HG03378 (cell line): ENCODE measurements around the gene CFAP58.

ENCODE experiments used
- ATAC-seq: cut with Tn5 transposase; IDR thresholded peaks from one replicate; pipeline ENCODE4 v1.9.1; 2021; ENCODE audit warnings: mild to moderate bottlenecking, moderate library complexity; ENCODE audit not compliant: unreplicated experiment

Gene CFAP58

DNA sequence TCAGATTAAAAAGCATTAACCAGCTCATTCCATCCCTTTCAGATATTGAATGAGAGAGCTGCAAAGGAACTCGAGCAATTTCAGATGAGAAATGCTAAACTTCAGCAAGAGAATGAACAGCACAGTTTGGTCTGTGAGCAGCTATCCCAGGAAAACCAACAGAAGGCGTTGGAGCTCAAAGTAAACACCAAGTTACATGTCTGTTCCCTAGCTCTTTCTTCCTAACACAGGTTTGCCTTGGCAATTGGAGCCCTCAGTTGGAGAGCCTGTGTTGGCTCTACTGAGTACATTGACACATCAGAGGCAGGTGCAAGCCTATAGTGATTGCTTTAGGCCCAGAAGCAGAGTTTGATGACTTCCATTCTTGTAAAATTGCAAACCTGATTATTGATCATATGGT is 14.7 kb downstream of the CFAP58 start:
- no peak for ATAC-seq

DNA sequence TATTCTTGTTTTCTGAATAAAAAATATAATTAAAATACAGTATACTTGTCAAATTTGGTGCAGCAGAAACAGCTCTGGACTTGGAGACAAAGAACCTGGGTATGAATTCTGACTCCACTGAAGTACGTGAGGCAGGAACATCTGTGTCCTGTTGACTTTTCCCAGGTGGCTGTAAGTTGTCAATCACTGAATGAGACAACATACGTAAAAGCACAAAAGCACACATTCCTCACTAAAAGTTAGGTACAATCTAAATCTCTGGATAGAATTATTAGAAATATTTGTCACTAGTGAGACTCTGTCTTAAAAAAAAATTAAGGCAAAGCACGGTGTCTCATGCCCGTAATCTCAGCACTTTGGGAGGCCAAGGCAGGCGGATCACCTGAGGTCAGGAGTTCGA is 18.1 kb downstream of the CFAP58 start:
- no peak for ATAC-seq

DNA sequence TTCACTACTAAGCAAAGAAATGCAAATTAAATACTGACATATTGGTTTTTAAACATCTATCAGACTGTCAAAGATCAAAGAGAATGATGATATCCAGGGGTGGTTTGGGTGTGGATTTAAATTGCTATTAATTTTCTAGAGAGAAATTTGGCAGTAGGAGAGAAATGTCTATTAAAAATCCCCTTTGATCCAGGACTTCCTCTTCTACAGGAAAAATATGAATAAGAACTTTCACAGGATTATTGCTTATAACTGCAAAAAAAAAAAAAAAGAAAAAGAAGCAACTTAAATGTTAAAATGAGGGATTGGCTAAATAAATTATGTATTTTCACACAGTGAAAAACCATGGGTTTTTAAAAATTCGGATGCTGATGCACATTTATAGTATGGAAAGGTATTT is 21.0 kb downstream of the CFAP58 start:
- no peak for ATAC-seq

DNA sequence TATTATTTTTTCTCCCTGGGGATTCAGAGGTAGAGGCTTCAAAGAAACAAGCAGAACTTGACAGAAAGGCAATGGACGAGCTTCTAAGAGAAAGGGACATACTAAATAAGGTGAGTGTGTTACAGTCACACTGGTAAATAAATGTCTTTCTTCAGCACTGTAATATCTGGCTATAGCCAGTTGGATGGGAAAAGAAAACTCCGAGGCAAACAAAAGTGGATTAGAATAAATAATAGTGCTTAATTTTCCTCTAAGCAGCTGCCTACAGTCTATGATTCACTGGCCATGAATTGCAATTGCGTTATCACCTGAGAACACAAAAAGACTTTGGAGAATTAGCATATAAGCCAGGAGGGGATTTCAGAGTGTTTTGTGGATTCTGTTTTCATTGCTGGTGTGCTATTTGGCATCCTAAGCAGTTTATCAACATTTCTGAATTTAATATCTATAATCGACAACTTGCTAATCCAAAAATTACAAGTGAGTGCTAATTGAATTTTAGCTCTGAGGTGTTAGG is 23.2 kb downstream of the CFAP58 start:
- no peak for ATAC-seq

DNA sequence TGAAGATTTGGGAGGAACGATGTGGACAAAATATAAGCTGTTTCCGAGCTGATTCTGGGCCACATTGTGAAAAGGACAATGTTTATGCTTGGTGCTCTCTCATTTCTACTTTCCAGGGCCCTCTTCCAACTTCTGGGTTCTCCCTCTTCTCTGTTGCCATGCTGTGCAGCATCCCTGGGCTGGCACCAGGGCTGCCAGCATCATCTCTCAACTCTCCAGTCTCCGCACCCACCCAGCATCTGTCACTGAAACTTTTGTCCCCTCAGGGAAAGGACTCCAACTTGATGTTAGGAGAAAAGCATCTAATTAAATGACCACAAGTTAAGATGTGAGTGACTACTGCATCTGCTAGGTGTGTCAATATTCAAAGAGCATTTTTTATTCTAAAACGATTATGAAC is 26.7 kb downstream of the CFAP58 start:
- no peak for ATAC-seq

DNA sequence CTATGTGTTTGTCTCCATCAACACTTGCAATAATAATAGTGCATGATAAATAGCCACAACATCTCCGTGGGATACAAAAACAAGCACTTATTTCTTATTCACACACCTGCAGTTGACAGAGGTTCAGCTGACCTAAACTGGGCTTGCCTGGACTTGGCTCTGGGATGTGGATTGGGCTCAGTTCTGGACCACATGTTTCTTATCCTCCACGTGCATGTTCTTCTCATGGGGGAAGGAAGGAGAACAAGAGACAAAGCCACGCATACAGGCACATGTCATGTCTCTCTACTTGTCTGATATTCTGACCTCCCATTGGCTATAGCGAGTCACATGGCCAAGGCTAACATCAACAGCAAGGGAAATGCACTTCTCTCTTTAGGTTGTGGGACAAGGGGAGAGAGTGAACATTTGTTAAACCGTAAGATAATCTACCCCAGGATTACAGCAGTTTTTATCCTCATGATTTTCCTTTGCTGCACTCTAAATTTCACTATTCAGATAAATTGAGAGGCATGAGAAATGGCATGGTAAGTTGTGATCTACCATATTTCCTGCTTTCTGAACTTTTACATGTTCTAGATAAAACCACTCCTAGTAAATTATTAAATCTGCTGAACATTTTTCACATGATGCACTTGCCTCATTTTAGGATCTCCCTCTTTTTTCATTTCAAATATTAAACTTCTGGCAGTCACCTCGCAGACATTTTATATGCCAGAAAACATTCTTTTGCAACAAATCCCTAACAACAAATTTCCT is 33.7 kb downstream of the CFAP58 start:
- peak; percentile 87 for ATAC-seq

DNA sequence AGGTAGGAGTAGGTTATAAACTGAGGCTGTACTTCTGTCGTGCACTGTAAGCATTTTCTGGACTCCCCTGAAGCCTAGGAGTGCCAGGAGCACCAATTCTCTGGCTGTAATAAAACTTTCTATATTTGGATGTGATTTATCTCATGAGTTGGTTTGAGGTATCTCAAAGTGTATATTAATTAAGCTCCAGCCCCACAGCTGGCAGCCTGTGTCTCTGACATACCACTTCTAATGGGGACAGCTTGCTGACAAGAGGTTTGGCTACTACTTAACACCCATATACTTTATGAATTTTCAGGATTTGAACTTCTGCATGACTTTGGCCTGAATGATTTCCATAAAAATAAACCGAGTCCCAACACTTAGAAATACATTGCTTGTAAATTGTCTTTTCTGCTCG is 35.2 kb downstream of the CFAP58 start:
- no peak for ATAC-seq

DNA sequence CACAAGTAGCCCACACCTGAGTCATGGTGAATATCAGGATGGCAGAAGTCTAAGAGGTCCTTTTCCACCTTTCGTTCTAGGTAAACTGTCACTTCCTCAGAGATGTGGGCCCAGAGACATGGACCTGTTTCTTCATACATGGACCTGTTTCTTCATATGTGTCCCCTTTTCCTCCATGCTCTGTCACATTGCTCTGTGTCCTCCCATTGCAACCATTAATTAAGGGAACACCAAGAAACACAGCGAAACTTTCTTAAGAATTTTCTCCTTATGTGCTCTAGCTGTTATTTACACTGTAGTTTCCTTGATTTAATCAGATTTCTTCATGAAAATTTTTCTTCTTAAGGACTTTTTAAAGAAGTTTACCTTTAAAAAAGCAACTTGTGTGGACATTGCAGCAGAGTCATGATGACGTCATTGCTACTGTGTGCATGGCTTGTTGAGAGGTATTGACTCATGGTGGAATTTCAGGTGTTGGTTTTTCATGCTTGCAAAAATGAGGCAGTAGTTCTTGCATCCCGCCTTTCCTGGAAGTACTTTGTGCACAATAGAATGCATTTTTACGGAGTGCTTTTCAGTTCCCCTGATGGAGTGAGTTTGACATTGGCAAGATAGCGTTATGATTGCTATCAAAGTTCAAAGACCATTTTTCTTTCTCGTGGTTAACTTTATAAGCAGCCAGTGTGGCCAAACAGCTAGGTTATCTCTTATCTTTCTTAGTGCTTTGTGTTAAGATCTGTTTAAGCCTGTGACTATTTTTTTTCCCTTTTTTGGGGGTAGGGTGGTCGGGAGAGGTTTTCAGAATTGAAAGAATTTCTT is 37.7 kb downstream of the CFAP58 start:
- no peak for ATAC-seq

DNA sequence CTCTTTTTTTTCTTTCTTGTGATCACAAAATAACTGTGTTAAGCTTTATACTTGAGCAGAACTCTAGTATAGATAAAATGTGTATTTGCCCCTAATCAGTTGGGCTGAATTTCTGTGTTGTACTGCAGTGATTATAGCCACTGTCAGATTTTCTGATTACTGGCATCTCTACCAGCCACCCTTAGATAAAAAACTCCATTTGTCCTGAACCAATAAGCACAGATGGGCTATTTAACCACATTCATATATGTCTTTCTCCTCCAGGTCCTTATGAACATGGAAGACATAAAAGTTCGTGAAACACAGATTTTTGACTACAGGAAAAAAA is 38.3 kb downstream of the CFAP58 start:
- ATAC-seq: no peak

DNA sequence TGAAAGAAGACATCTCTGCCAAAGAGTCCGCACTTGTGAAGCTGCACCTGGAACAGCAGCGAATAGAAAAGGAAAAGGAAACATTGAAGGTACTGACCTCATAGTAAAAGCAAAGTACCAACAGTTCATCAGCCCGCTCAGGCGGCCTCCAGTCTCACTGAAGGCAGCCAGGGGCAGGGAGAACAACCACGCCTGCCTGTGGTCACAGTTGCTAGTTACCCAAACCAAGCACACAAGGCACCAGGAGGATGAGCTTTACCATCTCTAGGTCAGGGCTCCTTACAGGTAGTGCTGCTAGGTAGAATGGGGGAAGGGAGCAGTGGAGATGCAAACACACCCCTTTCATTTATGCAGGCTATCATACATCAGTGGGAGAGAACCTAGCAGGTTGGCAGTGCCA is 39.8 kb downstream of the CFAP58 start:
- ATAC-seq: no peak

DNA sequence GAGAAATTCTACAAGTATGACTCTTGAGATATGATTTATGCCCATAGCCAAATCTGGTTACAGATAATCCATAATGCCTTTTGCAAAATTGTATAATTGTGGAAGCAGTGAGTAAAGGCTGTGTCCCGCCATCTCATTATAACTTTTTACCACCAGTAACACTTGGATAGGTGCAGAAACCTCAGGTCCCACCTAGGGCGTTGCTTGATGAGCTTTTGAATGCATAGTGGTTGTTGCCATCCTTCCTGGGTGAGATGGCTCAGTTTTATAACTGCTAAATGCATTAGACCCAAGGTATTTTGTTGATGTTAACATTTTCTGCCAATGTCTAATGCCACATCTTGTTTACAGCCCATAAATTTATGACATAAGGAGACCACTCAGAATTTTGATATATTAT is 42.9 kb downstream of the CFAP58 start:
- ATAC-seq: no peak

DNA sequence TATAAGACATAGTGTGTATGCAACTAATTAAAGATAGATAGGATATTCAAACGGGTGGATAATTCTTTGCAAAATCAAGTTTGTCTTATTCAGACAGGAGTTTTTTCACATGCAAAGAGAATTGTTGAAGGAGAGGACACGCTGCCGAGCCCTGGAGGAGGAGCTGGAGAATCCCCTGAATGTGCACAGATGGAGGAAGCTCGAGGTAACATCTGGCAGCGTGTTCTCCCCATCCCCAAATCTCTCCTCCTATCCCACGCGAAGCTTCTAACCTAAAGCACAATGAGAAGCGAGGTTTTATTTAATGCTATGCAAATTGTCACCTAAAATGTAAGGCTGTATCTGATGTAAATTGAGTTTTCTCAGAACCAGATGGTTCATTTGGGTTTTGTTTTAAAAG is 50.0 kb downstream of the CFAP58 start:
- no peak for ATAC-seq

DNA sequence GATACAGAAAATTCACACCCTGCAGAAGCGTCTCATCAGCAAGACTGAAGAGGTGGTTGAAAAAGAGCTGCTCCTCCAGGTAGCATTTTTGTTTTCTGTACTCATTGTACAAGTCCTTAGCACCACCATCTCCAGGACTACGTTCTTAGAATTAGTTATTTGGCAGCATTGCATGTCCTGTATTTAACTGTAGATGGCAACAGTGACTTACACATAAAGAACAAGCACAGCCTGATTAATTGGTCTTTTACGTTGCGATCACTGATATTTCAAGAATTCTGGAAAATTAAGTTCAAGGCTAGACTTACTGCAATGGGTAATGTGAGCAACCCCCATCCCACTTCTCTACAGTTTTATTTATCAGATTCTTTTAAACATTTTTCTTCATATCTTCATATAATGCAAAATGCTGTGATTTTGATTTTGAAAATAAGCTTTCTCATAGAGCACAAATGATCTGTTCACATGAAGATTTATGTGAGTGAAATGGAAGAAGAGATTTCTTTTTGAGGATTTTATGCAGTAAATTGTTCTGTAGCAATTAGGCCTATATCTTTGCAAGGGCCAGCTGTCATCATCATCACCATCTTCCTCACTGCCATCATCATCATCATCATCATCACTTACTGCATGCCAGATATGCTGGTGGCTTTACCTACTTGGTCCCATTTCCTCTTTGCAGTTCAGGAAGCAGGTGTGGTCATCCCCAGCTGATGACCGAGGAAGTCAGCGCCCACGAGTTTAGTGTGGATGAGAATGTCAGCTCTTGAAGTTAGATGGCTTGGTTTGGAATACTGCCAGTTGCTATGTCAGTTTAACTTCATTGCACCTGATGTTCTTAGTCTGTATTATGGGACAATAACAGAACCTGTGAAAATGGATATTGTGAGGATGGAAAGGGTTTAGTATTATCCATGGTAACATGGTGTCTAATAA is 53.4 kb downstream of the CFAP58 start:
- ATAC-seq: peak; percentile 65

DNA sequence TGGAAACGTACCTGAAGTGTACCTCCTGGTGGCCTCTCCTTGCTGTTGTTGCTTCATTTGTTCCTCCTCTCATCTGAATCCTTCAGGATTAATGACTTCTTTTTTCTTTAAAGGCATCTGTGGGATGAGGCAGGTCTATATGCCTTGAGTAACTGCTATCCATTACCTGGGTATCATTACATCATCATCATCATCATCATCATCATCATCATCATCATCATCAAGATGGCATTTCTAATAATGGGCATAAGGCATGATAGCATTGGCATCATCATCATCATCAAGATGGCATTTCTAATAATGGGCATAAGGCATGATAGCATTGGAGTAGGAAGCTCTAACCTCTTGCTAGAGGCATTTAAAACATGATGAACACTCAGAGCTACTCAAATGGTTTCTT is 59.9 kb downstream of the CFAP58 start:
- ATAC-seq: no peak

DNA sequence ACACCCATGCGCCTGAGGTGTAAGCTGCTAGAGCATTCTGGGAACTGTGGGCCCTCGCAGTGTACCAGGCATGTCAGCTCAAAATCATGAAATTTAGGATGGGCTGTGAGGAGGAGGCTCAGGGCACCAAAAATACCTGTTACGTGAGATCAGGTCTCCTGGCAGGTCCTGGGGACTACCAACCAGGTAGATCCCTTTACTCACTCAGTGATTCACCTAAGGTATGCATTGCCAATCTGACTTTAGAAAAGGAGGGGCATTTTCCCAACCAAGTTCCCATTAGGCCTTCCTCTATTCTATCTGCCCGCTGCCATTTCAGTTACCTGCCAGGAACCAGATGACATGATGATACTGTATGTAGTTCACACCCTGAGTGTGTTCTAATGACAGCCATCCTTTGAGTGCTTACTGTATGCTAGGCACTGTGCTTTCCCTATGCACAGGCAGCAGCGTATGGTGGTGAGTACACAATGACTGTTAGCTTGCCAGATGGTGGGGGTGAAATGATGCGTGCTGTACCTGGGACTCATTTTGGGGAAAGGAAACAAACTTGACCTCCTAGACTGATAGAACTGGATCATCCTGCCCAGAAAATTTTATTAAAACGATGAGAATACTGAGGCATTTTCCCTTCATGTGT is 62.0 kb downstream of the CFAP58 start:
- ATAC-seq: no peak

DNA sequence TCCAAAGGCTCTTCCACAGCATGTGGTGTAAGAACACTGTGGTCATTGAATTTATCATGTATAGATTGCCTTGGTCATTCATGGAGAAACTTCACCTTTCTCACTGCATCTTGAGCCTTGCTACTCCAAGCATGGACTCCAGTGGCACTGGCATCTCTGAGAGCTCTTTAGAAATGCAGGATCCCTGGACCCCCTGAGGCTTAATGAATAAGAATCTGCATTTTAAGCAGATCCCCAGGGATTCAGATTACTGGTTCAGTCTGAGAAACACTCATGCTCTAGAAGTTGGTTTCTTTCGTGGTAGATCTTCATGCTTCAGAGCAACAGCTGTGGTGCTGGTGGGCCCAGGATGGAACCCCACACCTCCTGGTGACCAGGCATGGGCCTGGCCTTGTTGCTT is 63.2 kb downstream of the CFAP58 start:
- ATAC-seq: no peak

DNA sequence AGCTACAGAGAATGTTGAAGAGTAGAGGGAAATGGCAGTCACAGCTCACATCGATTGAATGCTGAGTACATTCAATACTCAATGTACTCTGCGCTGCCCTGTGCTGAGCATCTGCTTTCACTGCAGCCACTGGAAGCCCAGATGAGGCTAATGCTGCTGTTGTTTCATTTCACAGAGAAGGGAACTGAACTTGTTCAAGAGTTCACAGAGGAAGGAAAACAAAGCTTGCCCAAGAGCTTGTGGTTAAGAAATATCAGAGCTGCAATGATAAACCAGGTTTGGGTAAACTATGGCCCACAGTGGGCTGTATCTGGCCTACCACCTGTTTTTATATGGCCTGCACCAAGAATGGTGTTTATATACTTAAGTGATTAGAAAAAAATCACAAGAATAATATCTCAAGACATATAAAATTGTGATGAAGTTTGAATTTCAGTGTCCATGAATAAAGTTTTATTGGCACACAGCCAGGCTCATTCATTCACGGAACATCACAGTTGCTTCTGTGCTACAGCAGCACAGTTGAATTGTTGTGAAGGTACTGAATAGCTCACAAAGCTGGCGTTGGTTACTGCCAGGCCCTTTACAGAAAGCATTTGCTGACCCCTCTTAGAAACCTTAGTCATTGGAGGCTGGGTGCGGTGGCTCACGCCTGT is 64.1 kb downstream of the CFAP58 start:
- ATAC-seq: no peak

DNA sequence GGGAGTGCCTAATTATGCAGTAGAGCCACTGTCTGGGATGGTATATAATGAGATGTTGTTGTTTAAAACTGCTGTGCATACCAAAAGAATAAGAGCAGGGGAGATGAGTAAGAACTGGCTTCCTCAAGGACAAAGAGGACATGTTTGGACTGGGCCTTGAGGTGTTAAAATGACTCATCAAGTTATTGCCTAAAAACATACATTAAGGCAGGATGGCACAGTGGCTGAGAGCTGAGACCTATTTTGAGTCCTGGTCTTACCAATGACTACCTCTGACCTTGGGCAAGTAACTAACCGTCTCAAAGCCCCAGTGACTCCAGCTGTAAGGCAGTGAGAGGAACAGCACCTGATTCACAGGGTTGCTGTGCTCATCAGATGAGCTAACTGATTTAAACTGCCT is 71.1 kb downstream of the CFAP58 start:
- peak; percentile 99 for ATAC-seq

DNA sequence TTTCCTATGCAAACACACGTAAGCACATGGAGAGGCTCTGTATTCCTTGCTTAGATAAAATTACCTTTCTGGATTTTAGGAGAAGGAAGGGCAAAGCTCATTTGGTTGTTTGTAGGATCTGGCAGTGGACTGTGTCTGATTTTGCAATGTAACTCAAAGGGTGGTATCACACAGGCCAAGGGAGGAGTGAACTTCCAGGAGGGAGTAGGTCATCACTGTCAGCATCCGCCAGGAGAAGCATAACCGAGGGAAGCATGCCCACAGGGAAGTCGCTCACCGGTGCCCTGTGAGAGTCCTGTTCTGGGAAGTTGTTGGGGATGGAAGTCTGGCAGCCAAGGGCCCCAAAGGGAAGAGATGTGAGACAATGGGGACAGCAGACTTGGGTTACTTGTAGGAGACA is 74.4 kb downstream of the CFAP58 start:
- no peak for ATAC-seq

DNA sequence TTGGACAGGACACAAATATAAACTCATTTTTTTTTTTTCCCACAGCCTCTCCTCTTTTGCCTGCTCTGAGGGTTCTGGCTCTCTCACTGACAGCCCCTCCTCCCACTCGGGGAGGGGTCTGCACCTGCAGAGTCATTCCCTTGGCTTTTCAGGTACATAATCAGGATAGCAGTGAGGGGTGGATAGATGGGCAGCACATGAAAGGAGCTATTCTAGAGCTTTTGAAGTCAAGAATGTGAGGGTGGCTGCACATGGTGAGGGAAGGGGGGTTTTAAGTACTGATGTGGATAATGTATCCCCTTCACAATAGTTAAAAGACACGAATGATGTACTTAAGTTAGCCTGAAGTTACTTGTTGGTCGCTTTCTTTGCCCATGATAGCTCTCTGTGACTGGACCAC is 76.2 kb downstream of the CFAP58 start:
- ATAC-seq: no peak
